Lung (tissue), 12 donors: ENCODE data around the gene CCDC77. TPM values are rescaled to one million over a fixed set of nuclear protein-coding genes. Genes with fewer than 3 reads are reported as not detected.
"Not testable (repeated sequence)": the region's sequence is repeated elsewhere in the genome, so short reads cannot be mapped to it uniquely, and the experiment has no call there.

Experiments used
- ATAC-seq: fragments of 200-7000 bp; cut with Tn5 transposase; one replicate; pipeline ENCODE4 v1.9.1; 2020; ENCODE audit warnings: moderate number of reproducible peaks; ENCODE audit not compliant: insufficient read depth, low FRiP score
- DNase-seq, 3 donors: peaks; one replicate each; pipeline ENCODE4 v3.0.0-alpha.2; 2013 to 2017
- H3K27ac ChIP-seq, 2 donors: one replicate each; pipeline ENCODE4 v1.5.1; 2013; ENCODE audit warnings: mild to moderate bottlenecking in 2 of 2, moderate library complexity in 2 of 2, control low read depth in 1 of 2, inconsistent platforms in 1 of 2, low read depth in 1 of 2, low read length in 1 of 2
- H3K27me3 ChIP-seq, 3 donors: one replicate each; pipeline ENCODE4 v1.5.1; 2013; ENCODE audit warnings: low read length in 2 of 3; ENCODE audit not compliant: control insufficient read depth in 3 of 3, insufficient read depth in 3 of 3
- H3K36me3 ChIP-seq, 4 donors: one replicate each; pipeline ENCODE4 v1.5.1; 2013; ENCODE audit warnings: low read length in 4 of 4, mild to moderate bottlenecking in 1 of 4, moderate library complexity in 1 of 4; ENCODE audit not compliant: control insufficient read depth in 4 of 4, insufficient read depth in 4 of 4
- H3K4me1 ChIP-seq, 5 donors: one replicate each; pipeline ENCODE4 v1.5.1; 2013; ENCODE audit warnings: low read length in 5 of 5, mild to moderate bottlenecking in 2 of 5, moderate library complexity in 1 of 5; ENCODE audit not compliant: control insufficient read depth in 5 of 5, insufficient read depth in 5 of 5
- H3K4me3 ChIP-seq: one replicate; pipeline ENCODE4 v1.5.1; 2013; ENCODE audit warnings: mild to moderate bottlenecking, control low read depth, moderate library complexity
- H3K9ac ChIP-seq, 2 donors: one replicate each; pipeline ENCODE4 v1.5.1; 2013; ENCODE audit warnings: low read length in 2 of 2, control low read depth in 1 of 2; ENCODE audit not compliant: insufficient read depth in 1 of 2
- H3K9me3 ChIP-seq, 4 donors: one replicate each; pipeline ENCODE4 v1.5.1; 2013; ENCODE audit warnings: low read length in 3 of 4, mild to moderate bottlenecking in 1 of 4, moderate library complexity in 1 of 4; ENCODE audit not compliant: control insufficient read depth in 4 of 4, insufficient read depth in 3 of 4
- WGBS, 2 donors: extraction: QIAGEN DNeasy Blood & Tissue Kit; methylation state at CpG; one replicate each; pipeline ENCODE4 v1.1.7; 2013; 5-methylcytosine and 5-hydroxymethylcytosine counted together
- polyA plus RNA-seq, 2 donors: library from polyadenylated mRNA; stranded (reverse); fragments of 200-250 nt; gene quantifications; one replicate each; pipeline ENCODE4 v1.2.1, GENCODE V29; 2013
- total RNA-seq, 2 donors: library from RNA; depleted of rRNA in 1 of 2; stranded (reverse); fragments of >200 nt in 1 of 2; gene quantifications; one replicate each; pipeline ENCODE4 v1.2.1, GENCODE V29; 2014 to 2021
- TF ChIP-seq, protein P1 (sequence below): IDR thresholded peaks from 2 replicates; pipeline ENCODE4 v1.5.1; 2012; ENCODE audit warnings: mild to moderate bottlenecking; ENCODE audit errors: control extremely low read depth, extremely low read depth
- donor health status: control.
- donor health status: control.
- donor health status: Bipolar disorder and iron deficiency.
- donor health status: healthy.
- donor health status: DM: yes; HTN: yes; CAD: no.

Gene CCDC77
- total and polyA plus RNA-seq, 4 donors, result 3.2 to 20.6 (median 5.0) TPM

DNA sequence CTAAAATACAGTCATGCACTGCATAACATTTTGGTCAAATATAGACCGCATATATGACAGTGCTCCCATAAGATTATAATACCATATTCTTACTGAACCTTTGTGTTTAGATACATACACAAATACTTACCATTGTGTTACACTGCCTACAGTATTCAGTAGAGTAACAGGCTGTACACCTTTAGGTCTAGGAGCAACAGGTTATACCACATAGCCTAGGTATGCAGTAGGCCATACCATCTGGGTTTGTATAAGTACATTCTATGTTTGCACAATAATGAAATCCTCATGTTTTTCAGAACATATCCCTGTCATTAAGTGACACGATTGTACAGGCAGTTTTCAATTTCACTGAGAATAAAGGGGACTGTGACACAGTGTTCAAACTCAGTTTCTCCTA is 34.6 kb upstream of the CCDC77 start:
- no peak overlapping the region for H3K27ac ChIP-seq
- no peaks in the 10 kb centered on the region for H3K27me3 ChIP-seq
- peaks cover 18 to 50% (median 38%) of the 10 kb centered on the region in 4 donors for H3K36me3 ChIP-seq
- no peak overlapping the region for H3K4me3 ChIP-seq
- H3K4me1 ChIP-seq, result no peaks in the 10 kb centered on the region
- DNase-seq (no peak), ATAC-seq (no peak)
- WGBS, 2 donors, result 95 to 97% methylated on average over 2 of the region's 2 CpGs
- TF ChIP-seq, protein P1, sequence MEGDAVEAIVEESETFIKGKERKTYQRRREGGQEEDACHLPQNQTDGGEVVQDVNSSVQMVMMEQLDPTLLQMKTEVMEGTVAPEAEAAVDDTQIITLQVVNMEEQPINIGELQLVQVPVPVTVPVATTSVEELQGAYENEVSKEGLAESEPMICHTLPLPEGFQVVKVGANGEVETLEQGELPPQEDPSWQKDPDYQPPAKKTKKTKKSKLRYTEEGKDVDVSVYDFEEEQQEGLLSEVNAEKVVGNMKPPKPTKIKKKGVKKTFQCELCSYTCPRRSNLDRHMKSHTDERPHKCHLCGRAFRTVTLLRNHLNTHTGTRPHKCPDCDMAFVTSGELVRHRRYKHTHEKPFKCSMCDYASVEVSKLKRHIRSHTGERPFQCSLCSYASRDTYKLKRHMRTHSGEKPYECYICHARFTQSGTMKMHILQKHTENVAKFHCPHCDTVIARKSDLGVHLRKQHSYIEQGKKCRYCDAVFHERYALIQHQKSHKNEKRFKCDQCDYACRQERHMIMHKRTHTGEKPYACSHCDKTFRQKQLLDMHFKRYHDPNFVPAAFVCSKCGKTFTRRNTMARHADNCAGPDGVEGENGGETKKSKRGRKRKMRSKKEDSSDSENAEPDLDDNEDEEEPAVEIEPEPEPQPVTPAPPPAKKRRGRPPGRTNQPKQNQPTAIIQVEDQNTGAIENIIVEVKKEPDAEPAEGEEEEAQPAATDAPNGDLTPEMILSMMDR, result no peak
- peaks cover 0 to 11% (median 2%) of the 10 kb centered on the region in 4 donors for H3K9me3 ChIP-seq
- no peak overlapping the region for H3K9ac ChIP-seq

GRCh38 chr12:367972-368371 is 33.5 kb upstream of the CCDC77 start:
- no peaks in the 10 kb centered on the region for H3K4me1 ChIP-seq
- no peak overlapping the region for H3K9ac ChIP-seq
- ATAC-seq, result no peak
- H3K36me3 ChIP-seq, result peaks cover 15 to 39% (median 32%) of the 10 kb centered on the region in 4 donors
- H3K27me3 ChIP-seq, result no peaks in the 10 kb centered on the region
- 97 to 100% methylated on average over 1 of the region's 1 CpG for WGBS, 2 donors
- H3K9me3 ChIP-seq, result peaks cover 0 to 11% (median 2%) of the 10 kb centered on the region in 4 donors
- H3K4me3 ChIP-seq, result no peak overlapping the region
- no peak overlapping the region for H3K27ac ChIP-seq
- TF ChIP-seq, protein P1, result no peak
- no peak for DNase-seq

DNA sequence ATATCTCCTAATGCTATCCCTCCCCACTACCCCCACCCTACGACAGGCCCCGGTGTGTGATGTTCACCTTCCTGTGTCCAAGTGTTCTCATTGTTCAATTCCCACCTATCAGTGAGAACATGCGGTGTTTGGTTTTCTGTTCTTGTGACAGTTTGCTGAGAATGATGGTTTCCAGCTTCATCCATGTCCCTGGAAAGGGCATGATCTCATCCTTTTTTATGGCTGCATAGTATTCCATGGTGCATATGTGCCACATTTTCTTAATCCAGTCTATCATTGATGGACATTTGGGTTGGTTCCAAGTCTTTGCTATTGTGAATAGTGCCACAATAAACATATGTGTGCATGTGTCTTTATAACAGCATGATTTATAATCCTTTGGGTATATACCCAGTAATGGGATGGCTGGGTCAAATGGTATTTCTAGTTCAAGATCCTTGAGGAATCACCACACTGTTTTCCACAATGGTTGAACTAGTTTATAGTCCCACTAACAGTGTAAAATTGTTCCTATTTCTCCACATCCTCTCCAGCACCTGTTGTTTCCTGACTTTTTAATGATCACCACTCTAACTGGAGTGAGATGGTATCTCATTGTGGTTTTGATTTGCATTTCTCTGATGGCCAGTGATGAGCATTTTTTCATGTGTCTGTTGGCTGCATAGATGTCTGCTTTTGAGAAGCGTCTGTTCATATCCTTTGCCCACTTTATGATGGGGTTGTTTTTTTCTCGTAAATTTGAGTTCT is 30.5 kb upstream of the CCDC77 start:
- not testable (repeated sequence) for H3K4me1 ChIP-seq, ATAC-seq, H3K9me3 ChIP-seq, H3K27me3 ChIP-seq, H3K27ac ChIP-seq, H3K9ac ChIP-seq, H3K4me3 ChIP-seq, DNase-seq
- H3K36me3 ChIP-seq, result peaks cover 8 to 25% (median 16%) of the 10 kb centered on the region in 4 donors
- WGBS, 2 donors, result 98% methylated on average over 5 of the region's 5 CpGs

DNA sequence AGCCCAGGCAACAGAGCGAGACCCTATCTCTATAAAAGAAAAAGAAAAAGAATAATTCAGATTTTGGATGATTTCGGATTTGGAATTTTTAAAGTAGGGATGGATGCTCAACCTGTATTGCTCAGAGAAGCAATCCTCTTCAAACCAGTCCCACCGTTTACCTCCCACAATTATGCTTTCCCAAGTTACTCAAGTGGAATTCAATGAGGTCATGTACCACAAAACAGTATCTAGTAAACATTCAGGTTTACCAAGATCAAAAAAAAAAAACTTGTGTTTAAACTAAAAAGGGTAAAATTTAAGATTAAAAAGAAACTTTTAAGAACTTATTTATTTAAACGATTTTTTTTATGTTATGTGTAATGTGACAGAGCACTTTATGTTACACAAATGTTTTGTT is 14.8 kb upstream of the CCDC77 start:
- ATAC-seq, result no peak
- peak in 1 of 3 donors; percentile 32 for DNase-seq
- Histone ChIP-seq H3K4me1 (peaks cover 0 to 33% (median 6%) of the 10 kb centered on the region in 5 donors), H3K27me3 (no peaks in the 10 kb centered on the region), H3K27ac (no peak overlapping the region), H3K4me3 (no peak overlapping the region), H3K9ac (peak overlapping the region in 1 of 2 donors; percentile 75), H3K9me3 (no peaks in the 10 kb centered on the region), H3K36me3 (peaks cover 8 to 16% (median 14%) of the 10 kb centered on the region in 4 donors)
- 65 to 76% methylated on average over 4 of the region's 4 CpGs for WGBS, 2 donors
- TF ChIP-seq, protein P1, result no peak
